ENCODE measurements around the gene PDE10A.

Gene PDE10A

DNA sequence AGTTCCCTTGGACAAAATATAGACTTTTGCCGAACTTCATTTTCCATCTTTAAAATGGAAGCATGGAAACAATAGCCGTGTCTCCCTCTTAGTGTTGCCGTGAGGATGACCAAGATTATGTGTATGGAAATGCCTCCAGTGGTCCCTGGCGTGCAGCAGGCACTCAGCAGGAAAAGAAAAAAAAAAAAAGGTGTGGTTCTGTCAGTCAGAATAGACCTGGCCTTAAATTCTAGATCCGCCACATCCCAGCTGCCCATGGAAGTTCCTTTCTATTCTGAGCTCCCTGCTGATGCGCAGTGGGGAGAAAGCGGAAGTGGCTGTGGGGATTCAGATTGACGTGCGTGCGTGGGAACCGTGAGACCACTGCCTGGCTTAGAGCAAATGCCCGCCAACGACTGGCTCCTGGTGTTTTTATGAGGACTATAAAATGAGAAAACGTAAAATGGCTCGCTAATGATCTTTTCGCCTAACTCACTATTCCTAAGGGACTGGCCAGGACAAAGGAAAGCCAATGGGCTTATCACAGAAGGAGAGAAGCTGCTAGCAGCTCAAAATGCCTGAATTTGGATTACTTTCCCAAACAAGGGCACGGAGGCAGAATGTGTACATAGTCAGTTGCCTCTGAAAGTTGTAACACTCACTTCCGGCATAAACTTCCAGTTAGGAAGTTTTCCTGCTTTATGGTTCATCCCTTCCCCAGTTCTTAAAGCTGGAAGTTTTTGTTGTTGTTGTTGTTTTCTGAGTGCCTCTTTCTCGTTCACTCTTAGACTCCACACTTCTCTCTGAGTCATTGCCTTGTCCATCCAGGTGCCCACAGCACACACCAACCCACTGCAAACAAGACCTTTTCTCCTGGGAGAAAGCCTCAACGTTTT, 11.4 kb upstream of the PDE10A start:
- no peaks in the 10 kb centered on the region for H3K36me3 ChIP-seq (ENCODE audit: insufficient read depth, low read length)
- no peak overlapping the region for H3K27ac ChIP-seq
- no peak overlapping the region for H3K4me3 ChIP-seq
- no peak overlapping the region for H3K9ac ChIP-seq (ENCODE audit: insufficient read length)
- no peaks in the 10 kb centered on the region for H3K9me3 ChIP-seq (ENCODE audit: low read depth, low read length)
- TF ChIP-seq FOXP2 (optimal IDR thresholded peaks at IDR 0.05; ENCODE audit: control extremely low read depth, extremely low read length, insufficient read depth) (no peak), EZH2 (IDR thresholded peaks at IDR 0.05) (no peak), POLR2AphosphoS5 (IDR thresholded peaks at IDR 0.05; ENCODE audit: borderline replicate concordance, low read depth, low read length) (no peak)
- DNase-seq (ENCODE audit: low read depth, low spot score) = no peak

DNA sequence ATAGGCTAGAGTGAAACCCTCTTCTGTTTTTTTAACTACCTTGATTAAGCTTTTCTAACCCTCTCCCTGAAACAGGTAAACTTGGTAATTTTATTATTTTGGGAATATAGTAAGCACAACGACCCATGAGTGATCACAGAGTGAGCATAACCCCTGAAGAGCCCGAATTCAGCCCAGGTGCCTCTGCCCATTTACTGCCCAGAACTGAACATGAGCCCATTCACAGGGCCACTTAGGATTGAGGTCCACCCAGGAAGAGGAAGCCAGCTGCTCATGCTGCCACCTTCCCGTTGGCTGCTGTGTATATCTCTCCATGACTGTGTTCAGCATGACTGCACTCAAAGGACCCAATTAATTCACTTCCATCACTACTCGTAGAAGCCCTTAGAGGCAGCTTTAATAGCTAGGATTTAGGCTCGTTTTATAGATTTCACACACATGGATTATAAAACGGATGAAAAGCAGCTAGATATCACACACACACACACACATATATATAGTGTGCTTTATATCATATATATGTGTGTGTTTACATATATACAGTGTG, 8.3 kb upstream of the PDE10A start:
- no peaks in the 10 kb centered on the region for H3K36me3 ChIP-seq (ENCODE audit: insufficient read depth, low read length)

DNA sequence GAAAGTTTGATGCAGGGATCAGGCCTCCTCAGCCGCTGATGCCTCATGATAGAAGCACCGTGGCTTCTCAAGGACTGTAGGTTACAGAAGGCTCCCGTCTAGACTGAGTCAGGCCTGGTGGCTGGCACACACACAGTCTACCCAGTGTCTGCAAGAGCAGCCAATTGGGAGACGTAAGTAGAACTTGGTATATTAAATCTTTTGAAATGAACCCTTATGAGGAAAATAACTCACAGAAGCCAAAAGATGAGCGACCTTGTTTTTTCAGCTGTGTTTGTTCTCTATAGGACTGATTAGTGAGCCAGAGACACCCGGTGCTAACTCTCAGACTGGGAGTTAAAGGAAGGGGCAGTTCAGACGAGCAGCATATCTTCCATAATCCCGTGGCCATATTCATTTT, 5.9 kb upstream of the PDE10A start:
- H3K9me3 ChIP-seq (ENCODE audit: low read depth, low read length) = no peaks in the 10 kb centered on the region
- H3K9ac ChIP-seq (ENCODE audit: insufficient read length) = no peak overlapping the region
- TF ChIP-seq EZH2 (IDR thresholded peaks at IDR 0.05) = no peak
- TF ChIP-seq POLR2AphosphoS5 (IDR thresholded peaks at IDR 0.05; ENCODE audit: borderline replicate concordance, low read depth, low read length) = no peak
- TF ChIP-seq FOXP2 (optimal IDR thresholded peaks at IDR 0.05; ENCODE audit: control extremely low read depth, extremely low read length, insufficient read depth) = no peak
- H3K27ac ChIP-seq = no peak overlapping the region
- H3K36me3 ChIP-seq (ENCODE audit: insufficient read depth, low read length) = no peaks in the 10 kb centered on the region
- no peak overlapping the region for H3K4me3 ChIP-seq
- DNase-seq (ENCODE audit: low read depth, low spot score) = no peak

More for the DNA sequence above, 8.3 kb upstream of the PDE10A start:
- no peak for DNase-seq (ENCODE audit: low read depth, low spot score)
- TF ChIP-seq EZH2 (IDR thresholded peaks at IDR 0.05) (no peak), FOXP2 (optimal IDR thresholded peaks at IDR 0.05; ENCODE audit: control extremely low read depth, extremely low read length, insufficient read depth) (no peak), POLR2AphosphoS5 (IDR thresholded peaks at IDR 0.05; ENCODE audit: borderline replicate concordance, low read depth, low read length) (no peak)
- Histone ChIP-seq H3K9ac (ENCODE audit: insufficient read length) (no peak overlapping the region), H3K9me3 (ENCODE audit: low read depth, low read length) (no peaks in the 10 kb centered on the region), H3K4me3 (no peak overlapping the region), H3K27ac (no peak overlapping the region)

DNA sequence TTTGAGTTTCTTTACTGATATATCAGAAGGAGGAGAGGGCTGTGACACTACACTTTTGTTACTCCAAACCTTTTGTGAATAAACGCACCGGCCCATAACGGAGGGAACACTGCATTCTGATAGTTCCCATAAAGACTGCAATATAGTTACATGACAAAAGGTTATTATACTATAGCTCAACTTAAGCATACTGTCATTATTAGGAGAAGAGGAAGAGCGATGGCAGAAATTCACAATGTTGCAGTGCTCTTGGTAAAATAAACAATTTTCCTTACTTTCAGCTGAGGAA, 2.3 kb upstream of the PDE10A start:
- DNase-seq (ENCODE audit: low read depth, low spot score) = no peak
- Histone ChIP-seq H3K27ac (no peak overlapping the region), H3K36me3 (ENCODE audit: insufficient read depth, low read length) (no peaks in the 10 kb centered on the region), H3K9me3 (ENCODE audit: low read depth, low read length) (no peaks in the 10 kb centered on the region), H3K4me3 (no peak overlapping the region), H3K9ac (ENCODE audit: insufficient read length) (no peak overlapping the region)
- no peak for TF ChIP-seq FOXP2 (optimal IDR thresholded peaks at IDR 0.05; ENCODE audit: control extremely low read depth, extremely low read length, insufficient read depth)
- no peak for TF ChIP-seq EZH2 (IDR thresholded peaks at IDR 0.05)
- no peak for TF ChIP-seq POLR2AphosphoS5 (IDR thresholded peaks at IDR 0.05; ENCODE audit: borderline replicate concordance, low read depth, low read length)

DNA sequence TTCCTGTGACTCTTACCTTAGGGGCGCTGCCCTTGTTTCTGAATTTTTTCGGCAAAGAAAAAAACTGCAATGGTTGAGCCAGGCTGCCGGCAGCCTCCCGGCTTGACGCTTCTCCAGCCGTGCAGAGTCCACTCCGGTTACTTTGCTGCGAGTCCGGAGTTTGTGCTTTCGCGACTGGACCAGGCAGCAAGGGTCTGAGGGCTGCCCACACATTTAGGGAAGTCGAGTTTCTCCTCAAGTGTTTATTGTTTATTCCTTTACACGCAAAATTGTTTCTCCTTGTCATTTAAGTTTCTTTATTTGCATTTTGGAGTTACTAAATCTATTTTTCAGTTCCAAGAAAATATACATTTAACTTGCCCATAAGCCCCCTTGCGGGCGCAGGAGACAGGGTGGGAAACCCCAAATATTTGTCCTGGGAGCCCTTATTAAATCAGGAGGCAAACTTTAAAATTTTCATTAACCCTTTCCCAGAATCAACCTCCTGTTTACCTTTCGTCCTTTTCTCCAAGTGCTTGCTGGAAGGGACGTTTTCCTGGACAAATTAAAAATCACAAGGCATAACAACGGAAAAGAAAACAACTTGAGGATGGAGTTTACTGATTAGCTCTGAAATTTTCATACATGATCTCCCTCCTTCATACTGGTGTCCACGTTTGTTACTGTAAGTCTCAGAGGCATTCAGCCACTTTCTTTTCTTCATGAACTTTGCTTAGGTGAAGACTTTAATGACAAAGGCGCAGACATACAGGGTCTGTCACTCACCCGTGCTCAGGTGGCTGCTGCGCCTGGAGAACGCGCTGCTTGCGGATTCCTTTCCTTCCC, 1.7 kb upstream of the PDE10A start:
- no peak overlapping the region for H3K4me3 ChIP-seq
- H3K9ac ChIP-seq (ENCODE audit: insufficient read length) = no peak overlapping the region
- no peaks in the 10 kb centered on the region for H3K9me3 ChIP-seq (ENCODE audit: low read depth, low read length)
- no peaks in the 10 kb centered on the region for H3K36me3 ChIP-seq (ENCODE audit: insufficient read depth, low read length)
- TF ChIP-seq POLR2AphosphoS5 (IDR thresholded peaks at IDR 0.05; ENCODE audit: borderline replicate concordance, low read depth, low read length) (no peak), FOXP2 (optimal IDR thresholded peaks at IDR 0.05; ENCODE audit: control extremely low read depth, extremely low read length, insufficient read depth) (no peak), EZH2 (IDR thresholded peaks at IDR 0.05) (no peak)
- no peak for DNase-seq (ENCODE audit: low read depth, low spot score)
- H3K27ac ChIP-seq = no peak overlapping the region

DNA sequence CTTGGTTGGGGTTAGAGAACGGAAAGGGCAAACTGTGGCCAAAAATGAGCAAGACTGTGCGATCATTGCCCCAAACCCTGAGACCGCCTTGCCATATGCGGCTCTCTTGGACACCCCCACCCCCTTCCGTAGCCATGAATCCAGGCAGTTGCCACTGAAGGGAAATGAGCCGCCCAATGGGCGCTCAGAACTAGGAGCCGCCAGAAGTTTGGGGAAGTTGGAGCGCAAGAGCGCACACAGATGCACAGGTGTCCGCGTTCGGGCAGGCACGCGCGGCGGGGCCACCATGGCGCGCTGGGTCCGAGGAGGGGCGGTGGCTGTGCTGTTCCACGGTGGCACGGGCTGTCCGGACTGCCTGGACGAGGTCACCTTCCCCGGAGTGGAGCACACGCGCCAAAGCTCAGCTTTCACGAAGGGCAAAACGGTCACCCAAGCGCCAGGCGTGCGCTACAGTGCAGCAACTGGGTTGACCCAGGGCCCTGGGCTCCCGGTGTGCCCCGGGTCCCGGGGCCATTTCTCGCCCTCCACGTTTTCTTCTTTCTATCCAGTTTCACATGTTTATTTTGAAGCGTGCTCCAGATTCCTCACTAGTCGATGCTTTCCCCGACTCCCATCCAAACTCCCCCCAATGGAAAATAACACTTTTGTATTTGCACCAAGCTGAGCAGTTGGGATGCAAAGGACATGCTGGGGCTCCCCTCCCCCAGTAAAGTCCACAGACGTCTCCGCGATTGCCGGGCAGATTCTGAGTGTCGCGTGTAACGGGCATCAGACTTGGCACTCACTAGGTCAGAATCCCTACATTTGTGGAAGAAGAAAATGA, 906 bp upstream of the PDE10A start:
- no peak for DNase-seq (ENCODE audit: low read depth, low spot score)
- Histone ChIP-seq H3K9me3 (ENCODE audit: low read depth, low read length) (no peaks in the 10 kb centered on the region), H3K36me3 (ENCODE audit: insufficient read depth, low read length) (no peaks in the 10 kb centered on the region), H3K9ac (ENCODE audit: insufficient read length) (no peak overlapping the region), H3K4me3 (no peak overlapping the region), H3K27ac (no peak overlapping the region)
- TF ChIP-seq POLR2AphosphoS5 (IDR thresholded peaks at IDR 0.05; ENCODE audit: borderline replicate concordance, low read depth, low read length) (no peak), EZH2 (IDR thresholded peaks at IDR 0.05) (no peak), FOXP2 (optimal IDR thresholded peaks at IDR 0.05; ENCODE audit: control extremely low read depth, extremely low read length, insufficient read depth) (no peak)

DNA sequence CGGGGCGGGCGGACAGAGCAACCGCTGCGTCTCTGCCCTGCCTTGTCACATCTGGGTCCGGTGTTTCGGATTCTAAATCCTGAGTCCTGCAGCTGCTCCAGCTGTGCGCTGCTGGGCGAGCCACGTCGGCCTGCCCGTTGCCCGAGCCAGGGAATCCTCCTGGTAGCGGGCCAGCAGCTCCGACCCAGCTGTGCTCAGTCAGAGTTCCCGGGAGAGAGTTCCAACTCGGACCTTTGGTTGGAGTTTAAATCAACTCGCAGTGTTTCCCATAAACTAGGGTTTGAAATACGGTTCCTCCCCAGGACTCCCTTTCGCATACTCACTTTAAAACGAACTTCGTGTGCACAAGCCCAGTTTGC, 315 bp upstream of the PDE10A start:
- no peaks in the 10 kb centered on the region for H3K36me3 ChIP-seq (ENCODE audit: insufficient read depth, low read length)
- TF ChIP-seq FOXP2 (optimal IDR thresholded peaks at IDR 0.05; ENCODE audit: control extremely low read depth, extremely low read length, insufficient read depth) (no peak), POLR2AphosphoS5 (IDR thresholded peaks at IDR 0.05; ENCODE audit: borderline replicate concordance, low read depth, low read length) (no peak), EZH2 (IDR thresholded peaks at IDR 0.05) (no peak)
- no peak for DNase-seq (ENCODE audit: low read depth, low spot score)
- H3K9ac ChIP-seq (ENCODE audit: insufficient read length) = no peak overlapping the region
- H3K4me3 ChIP-seq = no peak overlapping the region
- no peak overlapping the region for H3K27ac ChIP-seq
- no peaks in the 10 kb centered on the region for H3K9me3 ChIP-seq (ENCODE audit: low read depth, low read length)

Measured in SK-N-MC (cell line).